ENCODE measurements around the gene ZNF189.
A peak's percentile ranks its signal among the peaks of the same experiment; 100 is the strongest.

The ZNF189 gene

DNA sequence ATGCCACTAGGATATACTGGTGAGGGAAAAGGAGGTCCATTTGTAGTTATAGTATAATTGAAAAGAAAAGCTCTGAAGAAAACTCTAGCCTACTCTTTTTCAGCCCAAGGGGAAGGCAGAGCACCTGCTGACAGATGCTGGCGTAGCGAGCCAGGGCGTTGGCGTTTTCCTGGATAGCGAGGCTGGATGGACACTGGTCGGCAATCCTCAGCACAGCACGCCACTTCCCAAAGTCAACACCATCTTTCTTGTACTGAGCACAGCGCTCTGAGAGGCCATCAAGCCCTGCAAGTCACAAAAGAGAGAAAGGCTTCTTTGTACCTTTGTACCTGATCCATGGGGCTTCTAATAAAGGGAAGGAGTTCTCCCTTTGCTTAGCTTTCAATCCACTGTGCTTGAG is 28.7 kb downstream of the ZNF189 start:
- DNase-seq = no peak

DNA sequence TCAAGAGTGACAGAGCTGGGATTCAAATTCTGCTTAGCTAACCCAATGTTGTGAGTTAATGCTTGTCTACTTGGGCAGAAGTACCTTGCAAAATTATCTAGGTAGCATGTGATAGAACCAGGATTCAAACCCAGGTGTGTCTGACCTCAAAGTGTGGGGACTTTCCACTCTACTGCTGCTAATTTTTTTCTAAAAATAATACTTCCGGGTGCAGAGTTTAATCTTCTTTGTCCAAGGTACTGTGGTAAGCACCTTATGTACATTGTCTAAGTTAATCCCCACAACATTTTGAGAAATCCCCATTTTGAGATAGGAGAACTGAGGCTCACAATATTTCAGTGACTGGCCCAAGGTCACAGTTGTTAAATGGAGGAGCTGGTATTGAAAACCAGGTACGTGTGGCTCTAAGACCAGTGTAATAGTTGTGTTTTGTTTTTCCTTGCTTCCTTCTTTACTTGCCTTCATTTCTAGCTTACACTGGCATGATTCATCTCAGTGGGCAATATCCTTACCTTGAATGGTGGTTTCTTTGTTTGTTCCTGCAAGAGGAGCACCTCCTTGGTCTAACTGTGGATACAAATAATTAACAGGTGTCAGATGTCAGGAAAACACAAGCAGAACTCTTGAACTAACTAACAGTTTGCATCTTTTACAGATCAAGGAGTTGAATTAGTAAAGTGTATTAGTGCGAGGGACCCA is 29.5 kb downstream of the ZNF189 start:
- no peak for DNase-seq

DNA sequence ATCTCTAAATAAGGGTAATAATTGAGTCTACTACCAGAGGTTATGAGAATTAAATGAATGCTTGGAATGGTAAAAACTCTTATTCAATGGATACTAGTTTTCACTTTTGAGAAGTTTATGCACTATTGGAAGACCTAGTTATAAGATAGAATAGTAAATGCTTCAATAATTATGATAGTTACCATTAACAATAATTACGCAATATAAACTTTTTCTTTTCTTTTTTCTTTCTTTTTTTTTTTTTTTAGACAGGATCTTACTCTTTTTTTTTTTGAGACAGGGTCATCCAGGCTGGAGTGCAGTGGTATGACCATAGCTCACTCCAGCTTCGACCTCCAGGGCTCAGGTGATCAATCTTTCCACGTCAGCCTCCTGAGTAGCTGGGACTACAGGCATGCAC is 30.3 kb downstream of the ZNF189 start:
- no peak for DNase-seq

DNA sequence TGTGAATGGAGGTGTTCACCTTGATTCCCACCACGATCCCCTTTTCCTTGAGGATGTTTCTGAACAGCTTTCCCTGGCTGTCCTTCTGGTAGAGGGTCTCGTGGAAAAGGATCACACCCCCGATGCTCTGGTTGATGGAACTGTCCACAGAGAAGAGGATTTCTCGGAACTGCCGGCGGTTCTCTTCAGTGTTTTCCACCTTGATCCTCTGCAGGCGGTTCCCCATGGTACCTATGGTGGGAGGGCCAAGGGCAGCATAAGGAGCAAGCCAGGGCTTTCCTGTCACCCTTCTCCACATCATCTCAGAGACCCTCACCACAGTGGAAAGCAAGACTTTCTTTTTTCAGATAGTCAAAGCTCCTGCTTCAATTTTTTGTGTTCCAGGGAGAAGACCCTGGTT is 31.1 kb downstream of the ZNF189 start:
- DNase-seq = no peak

DNA sequence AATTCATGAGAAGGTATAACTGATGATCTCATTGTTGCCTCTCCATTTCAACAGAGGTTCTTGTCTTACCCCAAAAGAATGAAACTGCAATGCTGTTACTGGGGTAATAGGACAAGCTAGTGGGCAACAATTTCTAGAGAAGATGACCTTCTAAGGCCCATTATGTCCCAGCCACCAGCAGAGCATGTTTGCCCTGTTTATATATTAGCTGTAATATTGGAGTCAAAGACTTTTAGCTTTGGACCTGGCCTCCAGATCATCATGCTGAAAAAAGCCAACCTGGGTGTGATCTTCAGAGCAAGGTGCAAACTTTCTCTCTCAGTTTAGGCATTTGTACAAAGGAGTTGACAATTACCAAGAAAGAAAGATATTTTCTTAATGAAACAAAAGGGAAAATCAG is 33.5 kb downstream of the ZNF189 start:
- no peak for DNase-seq

DNA sequence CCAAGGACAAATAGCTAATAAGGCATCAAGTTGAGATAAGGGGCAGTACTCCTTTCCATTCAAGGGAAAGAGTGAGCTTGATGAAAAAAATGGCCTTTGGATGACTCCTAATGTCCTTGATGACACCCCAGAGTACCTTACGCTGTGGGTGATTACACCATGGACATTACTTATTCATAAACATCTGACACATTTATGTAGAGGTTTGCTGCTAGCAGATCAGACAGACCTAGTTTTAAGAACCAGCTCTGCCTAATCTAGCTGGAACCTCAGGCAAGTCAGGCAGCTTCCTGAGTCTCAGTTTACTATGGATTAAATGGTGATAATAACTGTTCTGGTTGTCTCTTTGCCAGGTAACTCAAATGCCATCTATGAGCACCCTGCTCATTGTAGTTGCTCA is 34.1 kb downstream of the ZNF189 start:
- DNase-seq = no peak

DNA sequence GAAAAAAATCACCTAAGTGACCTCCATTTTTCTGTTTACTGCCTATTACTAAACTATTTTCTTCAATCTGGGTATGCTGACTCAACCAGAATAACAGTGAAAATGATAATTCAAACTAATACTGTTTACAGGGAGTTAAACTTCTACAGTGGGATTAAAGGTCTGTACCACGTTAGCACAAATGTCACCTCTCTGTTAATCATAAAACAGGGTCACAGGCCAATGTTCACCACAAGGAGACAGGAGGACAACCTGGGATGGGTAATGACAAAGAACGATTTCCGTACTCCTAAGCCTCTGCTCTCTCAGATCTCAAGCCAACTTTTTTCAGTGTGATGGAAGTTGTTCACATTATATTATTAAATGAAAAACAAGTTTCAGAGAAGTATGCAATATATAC is 34.6 kb downstream of the ZNF189 start:
- no peak for DNase-seq

DNA sequence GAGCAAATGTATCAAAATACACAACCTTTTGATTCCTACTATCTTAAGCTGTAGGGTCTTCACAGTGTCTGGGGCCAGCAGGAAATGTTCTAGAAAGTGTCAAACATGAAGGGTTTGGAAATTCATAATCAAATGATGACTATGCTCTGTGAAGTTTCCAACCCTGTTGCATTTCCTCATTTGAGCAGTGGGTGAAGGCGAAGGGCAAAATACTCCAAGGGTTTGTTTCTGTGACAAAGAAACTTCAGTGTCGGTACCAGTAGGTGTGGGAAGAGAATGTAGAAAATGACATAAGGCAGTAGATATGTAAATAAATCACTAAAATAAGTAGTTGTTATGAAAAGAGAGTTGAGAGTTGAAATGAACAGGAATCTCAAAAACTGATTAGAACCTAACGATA is 36.3 kb downstream of the ZNF189 start:
- DNase-seq = no peak

DNA sequence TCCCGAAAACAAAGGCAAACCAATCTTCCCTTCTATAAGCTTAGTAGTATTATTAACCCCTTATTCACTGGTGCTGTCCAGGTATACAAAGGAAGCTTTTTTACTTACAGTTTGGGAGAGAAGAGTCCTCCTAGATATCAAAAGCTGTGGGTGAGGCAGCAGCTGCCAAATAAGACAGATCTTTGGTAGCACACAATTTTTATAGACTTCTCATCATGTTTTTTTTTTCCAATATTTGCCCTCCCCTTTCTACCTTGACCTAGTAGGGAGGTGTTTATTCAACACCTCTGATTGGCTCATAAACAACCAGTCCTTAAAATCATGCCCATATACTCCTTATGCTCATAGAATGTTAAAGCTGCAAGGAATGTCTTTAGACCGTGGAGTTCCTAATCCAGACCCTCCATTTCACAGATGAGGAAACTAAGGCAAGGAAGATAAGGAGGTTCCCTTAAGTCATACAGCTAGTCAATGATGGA is 37.0 kb downstream of the ZNF189 start, which contains the start of gene ALDOB:
Gene ALDOB (minus strand): TSS at position 174 of the 479 bp plus-strand sequence. CDS start 4,887 bp downstream, outside the sequence.
- no peak for DNase-seq

DNA sequence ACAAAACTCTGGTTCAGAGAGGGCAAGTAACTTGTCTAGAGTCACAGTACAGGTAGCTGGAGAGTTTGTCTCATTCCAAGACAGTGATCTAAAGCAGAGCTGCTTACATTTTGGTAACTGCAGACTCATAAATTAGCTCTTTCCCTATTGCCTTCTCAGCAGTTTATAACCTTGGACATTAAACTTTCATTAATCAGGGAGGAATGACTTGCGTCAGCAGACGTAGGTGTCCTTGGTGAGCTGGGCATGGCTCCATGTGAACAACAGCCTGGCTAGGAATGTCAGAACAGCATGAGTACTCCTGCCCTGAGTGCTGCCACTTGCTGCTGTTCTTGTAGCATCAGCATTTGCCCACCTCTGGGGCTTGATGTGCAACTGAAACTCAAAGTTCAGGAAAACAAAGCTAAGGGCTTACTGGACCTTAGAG is 39.2 kb downstream of the ZNF189 start:
- no peak for DNase-seq

DNA sequence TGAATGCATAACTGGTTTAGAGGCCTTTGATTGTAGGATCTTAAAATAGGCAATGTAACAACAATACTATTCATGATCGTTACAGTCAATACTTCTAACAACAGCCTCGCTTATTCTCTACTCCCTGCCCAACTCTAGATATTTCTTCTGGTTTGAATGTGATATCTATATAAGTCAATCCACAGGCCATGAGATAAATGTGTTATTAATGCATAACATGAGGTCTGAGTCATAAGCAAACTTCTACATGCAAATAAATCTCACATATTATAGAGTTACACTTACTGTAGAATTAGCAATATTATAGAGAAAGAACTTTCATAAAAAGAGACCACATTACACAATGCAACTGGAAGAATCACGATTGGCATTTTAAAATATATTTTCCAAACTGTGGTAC is 39.9 kb downstream of the ZNF189 start:
- DNase-seq = no peak

DNA sequence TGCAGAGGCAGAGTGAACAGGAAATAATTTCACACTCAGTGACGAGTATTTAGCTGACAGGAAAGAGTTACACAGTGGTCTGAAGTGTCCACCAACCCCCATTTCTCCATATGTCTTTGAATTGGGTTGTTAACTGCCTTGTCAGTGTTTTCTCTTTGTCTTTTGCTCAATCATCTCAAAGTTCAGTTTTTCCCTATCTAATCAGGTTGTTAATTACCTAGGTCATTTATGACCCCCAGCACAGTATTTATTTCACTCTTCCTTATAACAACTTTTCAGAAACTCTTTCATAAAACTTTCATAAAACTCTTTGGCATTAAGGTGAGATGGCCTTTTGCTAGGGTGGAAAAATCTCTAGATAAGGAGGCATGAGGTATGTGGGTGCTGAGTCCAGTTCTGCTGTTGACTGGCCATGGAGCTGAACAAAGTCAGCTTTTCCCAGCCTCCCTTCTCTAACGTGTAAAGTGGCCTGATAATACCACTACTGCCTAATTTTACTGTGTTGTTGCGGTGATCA is 42.1 kb downstream of the ZNF189 start:
- no peak for DNase-seq

DNA sequence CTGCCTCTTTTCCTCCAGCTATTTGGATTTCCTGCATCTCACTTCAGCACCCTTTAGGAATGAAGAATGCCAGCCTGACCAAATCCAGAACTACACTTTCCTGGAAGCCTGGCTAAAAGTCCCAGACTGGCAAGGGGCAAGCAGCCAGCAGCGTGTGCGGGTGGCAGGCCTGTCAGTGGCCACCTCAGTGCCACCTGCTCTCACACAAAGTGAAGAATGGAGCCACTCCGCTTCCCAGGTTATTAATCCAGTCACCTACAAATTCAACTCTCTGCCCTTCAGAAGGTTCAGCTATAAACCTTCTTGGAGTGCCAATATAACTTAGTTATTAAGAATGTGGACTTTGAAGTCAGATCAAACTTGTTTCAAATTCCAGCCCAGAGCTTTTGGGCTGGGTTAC is 43.7 kb downstream of the ZNF189 start:
- DNase-seq = no peak

DNA sequence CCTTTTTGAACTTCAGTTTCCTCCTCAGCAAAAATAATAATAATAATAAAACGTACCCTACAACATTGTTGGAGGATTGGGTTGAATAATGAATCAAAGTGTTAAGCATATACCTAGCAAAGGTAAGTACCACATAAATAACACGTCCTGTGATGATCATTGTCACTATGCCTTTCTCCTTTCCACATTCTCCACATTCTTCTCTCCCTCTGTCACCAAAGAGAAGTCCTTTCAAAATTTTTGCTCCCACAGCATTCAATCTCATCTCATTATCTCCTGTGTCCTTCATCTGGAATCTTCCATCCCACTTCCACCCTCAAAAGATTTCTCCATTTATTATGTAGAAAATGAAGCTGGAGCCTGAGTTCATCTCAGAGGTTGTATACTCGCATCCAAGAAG is 44.1 kb downstream of the ZNF189 start:
- DNase-seq = no peak

DNA sequence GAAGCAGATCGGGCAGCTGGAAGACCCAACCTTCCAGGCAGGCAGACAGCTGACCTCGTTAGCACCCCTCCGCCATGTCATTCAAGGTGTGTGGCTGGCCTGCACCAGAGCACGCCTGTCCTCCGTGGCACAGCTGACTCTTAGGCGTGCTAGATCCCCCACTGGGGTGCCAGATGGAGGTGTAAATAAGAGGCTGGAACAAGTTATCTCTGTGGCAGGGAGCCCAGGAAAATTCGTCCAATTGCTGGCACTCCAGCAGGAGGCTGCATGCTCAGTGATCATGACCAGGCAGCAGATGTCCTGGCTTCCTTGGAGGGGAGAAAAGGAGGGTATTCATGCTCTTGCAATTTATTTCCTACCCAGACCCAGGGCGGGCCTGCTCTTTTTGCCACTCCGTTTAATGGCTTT is 44.7 kb downstream of the ZNF189 start:
- no peak for DNase-seq

DNA sequence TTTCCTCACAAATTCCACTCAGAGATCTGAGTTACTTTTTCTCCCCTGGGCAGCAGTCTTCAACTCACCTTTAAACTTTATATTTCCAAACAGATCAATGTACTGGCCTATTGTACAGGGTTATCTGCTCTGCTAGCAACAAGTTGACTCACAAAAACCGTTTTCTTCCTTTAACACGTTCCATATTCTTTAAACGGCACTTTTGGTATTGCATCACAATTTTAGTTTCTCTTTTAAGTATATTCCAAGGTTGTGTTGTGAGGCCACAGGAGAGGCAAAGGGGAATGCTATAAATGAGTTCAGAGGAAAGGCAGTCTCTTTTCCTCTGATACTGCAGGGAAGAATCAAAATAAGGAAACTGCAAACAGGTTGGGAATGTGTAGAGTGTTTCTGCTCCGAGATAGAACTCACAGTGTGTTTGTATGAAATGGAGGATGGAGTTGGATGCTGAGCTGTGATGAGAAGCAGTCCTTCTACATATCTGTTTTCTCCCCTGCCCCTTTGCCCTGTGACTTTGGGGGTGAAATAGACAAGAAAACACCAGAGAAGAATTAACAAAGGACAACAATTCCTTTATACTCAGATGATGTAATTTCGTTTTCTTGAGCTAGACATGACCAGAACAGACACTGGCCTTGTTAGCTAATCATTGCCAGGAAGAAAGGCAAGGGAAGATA is 46.8 kb downstream of the ZNF189 start:
- DNase-seq = peak; percentile 27

DNA sequence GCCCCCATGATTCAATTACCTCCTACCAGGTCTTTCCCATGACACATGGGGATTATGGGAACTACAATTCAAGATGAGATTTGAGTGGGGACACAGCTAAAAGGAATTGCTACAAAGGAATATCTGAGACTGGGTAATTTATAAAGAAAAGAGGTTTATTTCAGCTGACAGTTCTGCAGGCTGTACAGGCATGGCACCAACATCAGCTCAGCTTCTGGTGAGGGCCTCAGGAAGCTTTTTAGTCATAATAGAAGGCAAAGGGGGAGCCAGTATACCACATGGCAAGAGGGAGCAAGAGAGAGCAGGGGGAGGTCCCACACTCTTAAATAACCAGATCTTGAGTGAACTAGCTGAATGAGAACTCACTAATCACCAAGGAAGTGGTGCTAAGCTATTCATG is 48.1 kb downstream of the ZNF189 start:
- no peak for DNase-seq

DNA sequence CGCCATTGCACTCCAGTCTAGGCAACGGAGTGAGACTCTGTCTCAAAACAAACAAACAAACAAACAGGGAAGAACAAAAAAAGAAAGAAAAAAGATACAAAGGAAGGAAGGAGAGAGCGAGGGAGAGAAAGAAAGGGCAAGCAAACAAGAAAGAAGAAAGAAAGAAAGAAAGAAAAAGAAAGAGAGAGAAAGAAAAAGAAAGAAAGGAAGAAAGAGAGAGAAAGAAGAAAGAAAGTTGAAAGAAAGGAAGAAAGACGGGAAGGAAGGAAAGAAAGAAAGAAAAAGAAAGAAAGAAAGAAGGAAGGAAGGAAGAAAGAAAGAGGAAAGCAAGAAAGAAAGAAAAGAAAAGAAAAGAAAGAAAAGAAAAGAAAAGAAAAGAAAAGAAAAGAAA is 50.0 kb downstream of the ZNF189 start:
- DNase-seq = no peak

DNA sequence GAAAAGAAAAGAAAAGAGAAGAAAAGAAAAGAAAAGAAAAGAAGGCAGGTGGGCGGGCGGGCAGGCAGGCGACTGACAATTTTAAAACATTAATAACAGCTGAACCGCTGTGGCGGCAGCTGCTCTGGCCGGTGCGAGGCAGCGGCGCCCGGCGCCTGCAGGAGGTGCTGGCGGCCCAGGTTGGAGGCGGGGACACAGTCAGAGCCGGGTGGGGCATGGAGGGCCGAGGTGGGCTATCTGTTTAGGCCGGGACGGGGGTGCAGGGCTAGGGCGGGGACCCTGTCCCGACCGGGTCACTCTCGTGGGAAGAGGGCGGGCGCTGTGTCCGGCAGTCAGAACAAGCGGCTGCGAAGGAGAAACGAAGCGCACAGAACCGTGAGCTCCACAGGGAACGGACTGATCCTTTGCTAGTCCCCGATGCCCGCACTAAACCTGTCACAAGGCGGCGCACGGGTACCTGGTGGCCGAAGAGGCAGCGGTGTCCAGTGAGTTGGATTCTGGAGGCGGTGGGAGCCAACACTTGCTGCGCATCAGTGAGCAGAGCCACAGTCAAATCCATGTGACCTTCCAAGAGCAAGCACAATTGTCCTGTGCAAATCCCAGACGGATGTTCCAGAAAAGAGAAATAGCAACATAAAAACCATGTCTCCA is 50.5 kb downstream of the ZNF189 start:
- peak; percentile 81 for DNase-seq

DNA sequence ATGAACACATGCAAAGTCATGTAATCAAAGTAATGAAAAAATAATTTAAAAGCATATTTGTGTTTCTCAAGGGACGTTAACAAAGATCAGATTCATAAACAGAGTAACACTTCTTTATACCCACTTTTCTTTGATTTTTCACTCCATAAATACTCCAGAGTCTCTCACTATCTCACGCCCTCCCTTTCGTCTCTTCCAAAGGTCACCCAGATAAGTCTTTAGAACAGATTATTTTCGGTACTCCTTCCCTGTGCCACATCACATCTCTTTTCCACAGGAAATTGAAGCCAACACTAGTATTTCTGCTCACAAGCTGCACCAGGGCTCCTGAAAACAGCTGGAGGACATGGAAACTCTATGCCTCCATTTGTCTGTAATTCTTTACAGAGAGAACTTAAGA is 52.3 kb downstream of the ZNF189 start:
- no peak for DNase-seq

DNA sequence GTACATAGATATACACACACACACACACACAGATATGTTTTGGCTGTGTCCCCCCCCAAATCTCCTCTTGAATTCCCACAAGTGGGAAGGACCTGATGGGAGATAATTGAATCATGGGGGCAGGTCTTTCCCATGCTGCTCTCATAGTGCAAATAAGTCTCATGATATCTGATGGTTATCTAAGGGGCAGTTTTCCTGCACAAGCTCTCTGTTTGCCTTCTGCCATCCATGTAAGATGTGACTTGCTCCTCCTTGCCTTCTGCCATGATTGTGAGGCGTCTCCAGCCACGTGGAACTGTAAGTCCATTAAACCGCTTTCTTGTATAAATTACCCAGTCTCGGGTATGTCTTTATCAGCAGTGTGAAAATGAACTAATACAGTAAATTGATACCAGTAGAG is 52.8 kb downstream of the ZNF189 start:
- no peak for DNase-seq

DNA sequence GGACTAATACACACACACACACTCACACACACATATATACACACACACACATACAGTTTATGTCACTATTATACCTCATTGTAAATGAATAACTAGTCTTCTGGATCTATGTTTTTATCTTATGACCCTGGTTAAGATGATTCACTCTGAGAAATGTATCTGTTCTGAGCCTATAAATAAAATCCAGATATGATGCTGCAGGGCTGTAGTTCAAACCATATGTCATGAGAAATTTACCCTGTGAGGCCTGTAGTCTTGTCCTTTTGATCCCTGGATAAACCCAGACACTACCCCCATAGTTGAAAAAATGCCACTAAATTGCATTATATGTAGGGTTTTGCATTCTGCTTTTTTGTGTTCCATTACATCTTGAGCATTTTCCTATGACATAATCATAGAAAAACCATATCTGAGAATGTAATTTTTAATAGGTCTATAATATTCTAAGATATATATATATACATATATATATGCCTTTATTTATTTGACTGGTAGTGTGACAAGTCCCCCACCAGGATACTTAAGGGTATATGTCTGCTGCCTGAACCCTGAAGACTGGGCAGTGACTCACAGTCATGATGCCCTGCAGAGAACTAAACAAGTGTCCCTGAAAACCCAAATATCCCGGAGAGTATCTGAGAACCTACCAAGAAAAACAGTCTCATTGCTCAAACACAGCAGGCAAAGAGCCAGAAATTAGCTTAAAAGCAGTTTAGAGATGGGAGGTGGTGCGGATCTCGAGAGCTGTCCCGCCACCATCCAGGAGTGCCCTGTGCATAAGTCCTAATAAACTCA is 55.3 kb downstream of the ZNF189 start:
- peak; percentile 3 for DNase-seq

DNA sequence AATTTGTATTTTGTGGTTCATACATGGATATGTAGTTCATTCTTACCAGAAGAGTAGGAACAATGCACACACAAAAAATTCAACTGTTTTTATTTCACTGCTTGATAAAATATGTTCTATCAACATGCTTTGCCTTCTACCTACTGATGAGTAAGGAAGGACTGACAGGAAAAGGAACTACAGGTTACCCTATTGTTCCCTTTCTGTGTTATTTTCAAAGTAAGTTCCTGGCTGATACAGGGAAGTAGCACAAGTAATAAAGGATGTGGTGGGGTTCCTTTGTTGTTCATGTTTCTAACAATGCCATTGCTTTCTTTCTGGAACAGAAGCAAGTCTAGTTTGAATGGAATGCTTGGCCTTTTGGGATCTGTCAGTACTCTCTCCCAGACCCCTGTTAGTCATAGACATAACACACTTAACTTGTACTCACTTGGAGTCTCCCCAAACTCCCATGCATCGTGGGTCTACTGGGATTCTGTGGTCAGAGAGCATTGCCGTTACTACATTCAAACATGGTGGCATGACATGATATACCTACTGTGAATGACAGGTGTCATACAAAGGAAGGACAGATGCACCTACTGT is 57.1 kb downstream of the ZNF189 start:
- no peak for DNase-seq
